Gastrocnemius medialis (tissue), 4 donors: ENCODE data around the gene THBS4.

Experiments
- CTCF ChIP-seq, 5 experiments: fragments of 450-650 bp in 3 of 5; fragments of 200-600 bp in 2 of 5; sonication (generic) in 2 of 5; IDR thresholded peaks in 4 of 5; conservative IDR thresholded peaks in 1 of 5; 1 replicate in 4 of 5; 2 replicates in 1 of 5; pipeline ENCODE4 v1.5.1; 2016 to 2019; ENCODE audit warnings: antibody characterized with exemption in 5 of 5, mild to moderate bottlenecking in 3 of 5, moderate library complexity in 3 of 5
- POLR2A ChIP-seq, 2 donors: fragments of 450-650 bp; IDR thresholded peaks; one replicate each; pipeline ENCODE4 v1.6.1; 2017; ENCODE audit warnings: antibody characterized with exemption in 2 of 2, mild to moderate bottlenecking in 2 of 2, moderate library complexity in 2 of 2

- TF ChIP-seq CTCF (IDR thresholded peaks at IDR 0.05 in 4 of 5, conservative IDR thresholded peaks at IDR 0.05 in 1 of 5): no peak
- TF ChIP-seq POLR2A (IDR thresholded peaks at IDR 0.05): no peak
These were observed 84.2 kb downstream of the THBS4 start for GRCh38 chr5:80119372-80119771.
